Stimulated activated CD4-positive, alpha-beta T cell treated with anti-CD3 and anti-CD28 coated beads, Interleukin-1b, Interleukin-23, amount 100 ng/mL, for 4 hours (primary cell): ENCODE results near the gene HOXD9.

Experiments
- DNase-seq, 2 donors: peaks; one replicate each; pipeline ENCODE4 v3.0.0-alpha.2; 2020; ENCODE audit warnings: low read depth in 2 of 2

HOXD9 gene

GRCh38 chr2:176165370-176166050, 43.0 kb downstream of the HOXD9 start:
- no peak for DNase-seq

- no peak for DNase-seq
These were observed 43.8 kb downstream of the HOXD9 start for GRCh38 chr2:176166272-176166671.

DNA sequence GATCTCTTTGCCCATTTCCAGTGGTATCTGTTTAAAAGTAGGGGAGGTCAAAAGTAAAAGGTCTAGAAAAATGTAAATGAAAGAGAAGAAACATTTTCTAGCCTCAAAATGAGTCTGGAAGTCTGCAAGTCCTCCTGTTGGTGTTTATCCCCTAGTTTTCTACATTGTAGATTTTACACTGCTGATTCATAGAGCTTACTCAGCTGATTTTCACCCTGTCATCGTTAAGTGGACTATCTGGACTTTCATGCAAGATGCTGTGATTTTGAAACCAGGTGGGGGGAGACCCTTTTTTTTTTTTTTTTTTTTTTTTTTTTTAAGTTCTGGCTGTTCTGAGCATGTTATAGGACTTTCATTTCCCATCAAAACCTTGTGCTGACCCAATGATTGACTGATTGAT, 44.9 kb downstream of the HOXD9 start:
- no peak for DNase-seq

GRCh38 chr2:176169181-176169580, 46.7 kb downstream of the HOXD9 start:
- no peak for DNase-seq

DNA sequence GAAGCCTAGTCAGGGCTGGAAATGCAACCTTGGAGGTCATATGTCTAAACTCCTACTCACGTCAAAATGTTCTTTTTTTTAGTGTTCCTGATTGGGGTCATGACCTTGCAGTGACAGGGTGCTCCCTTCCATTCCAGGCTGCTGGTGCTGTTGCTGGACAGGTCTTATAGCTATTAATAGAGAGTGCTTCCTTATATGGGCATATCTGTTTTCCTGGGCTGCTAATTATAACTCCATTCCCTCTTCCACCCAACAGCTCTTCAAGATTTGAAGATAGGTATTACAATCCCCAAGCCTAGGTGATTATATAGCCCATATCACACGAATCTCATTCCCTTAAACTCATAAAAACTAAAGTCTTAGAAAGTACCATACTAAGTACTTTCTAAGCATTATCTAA, 47.2 kb downstream of the HOXD9 start:
- no peak for DNase-seq

DNA sequence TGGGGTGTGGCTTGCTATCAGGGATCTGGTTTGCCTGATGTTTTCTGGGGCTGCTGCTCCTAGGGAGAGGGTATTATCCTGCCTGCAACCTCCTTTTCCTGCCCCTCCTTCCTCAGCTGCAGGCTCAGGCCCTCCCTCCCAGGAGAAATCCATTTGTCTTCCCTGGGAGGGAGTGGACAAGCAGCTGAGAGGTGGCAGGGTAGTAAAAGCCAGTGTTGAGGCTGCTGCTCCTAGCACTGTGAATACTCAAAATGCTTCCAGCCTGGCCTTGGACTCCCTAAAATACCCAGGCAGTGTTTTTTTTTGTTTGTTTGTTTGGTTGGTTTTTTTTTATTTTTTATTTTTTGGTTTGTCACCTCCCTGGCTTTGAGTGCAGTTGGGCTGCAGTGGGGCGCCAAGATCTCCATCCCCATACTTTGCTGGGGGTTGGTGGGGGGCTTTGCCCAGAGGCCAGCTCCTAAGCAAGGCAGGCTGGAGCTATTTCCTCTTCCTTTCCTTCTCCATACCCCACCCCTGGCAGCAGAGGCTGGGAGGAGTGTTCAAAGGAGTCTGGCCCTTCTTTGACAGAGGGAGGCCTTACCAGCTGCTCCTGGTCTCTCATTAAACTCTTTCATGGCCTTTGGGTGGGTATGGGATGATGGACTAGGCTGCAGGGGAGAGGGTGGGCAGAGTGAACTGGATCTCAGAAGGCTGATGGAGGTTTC, 48.2 kb downstream of the HOXD9 start:
- DNase-seq = no peak

GRCh38 chr2:176171351-176172006, 49.0 kb downstream of the HOXD9 start:
- DNase-seq = no peak

GRCh38 chr2:176172007-176172894, 49.7 kb downstream of the HOXD9 start:
- no peak for DNase-seq

DNA sequence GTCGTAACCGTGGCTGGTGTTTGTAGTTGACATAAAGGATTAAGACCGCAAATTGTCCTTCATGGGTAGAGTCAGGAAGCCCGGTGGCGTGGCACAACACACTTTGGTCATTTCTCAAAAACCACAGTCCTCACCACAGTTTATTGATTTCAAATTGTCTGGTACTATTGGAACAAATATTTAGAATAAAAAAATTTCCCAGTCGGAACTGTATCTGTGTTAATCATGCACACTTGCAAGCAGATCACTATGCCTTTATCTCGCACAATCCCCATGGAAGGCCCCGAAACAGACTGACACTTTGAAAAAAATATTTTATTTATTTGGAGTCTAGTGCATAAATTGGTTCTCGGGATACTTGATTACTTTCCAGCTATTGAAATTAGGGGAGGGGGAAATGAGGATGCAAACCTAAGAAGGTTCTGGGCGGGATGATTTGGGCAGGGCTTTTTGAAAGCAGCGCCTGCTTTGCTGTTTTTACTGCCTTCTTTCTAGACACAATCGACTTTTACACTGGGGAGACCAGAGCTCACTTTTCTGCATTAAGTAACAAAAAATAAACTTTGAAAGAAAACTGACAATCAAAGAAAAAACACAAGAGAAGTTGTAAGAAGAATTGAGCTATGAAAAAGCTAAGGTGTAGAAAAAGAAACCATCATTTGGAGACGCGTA, 50.5 kb downstream of the HOXD9 start:
- no peak for DNase-seq

DNA sequence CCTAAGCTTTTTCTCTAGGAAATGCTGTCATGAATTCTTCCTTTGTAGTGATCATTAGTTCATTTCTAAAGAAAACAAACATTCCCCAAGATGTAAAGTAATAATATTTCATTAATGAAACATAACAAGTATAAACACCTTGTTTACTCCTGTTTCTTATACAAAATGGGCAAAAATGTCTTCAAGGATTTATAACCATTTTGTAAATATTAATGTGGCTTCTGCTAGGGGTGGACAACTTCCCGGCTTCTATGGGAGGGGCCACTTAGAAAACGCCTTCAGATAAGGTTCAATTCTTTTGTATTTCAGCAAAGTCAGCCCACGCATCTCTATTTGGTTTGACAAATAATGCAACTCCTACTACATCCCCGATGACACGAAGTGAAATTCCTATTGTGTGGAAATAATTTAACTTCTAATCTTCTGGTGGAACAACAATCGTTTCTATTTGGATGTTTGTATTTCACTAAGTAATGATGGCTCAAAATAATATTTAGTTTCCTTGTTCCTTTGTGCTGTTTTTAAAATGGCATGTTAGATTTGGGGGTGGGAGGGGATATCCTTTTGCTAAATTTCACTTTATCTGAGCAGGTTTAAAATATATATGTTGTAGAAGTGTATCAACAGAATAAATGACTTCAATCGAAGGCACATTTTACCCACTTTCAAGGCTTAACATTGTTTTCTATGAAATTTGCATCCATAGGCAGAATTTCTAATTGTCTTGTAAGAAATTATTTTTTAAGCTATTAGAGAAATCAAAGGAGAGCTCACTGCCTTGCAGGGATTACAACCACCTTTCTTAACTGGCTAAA, 51.3 kb downstream of the HOXD9 start:
- DNase-seq = no peak

- no peak for DNase-seq
These were observed 51.9 kb downstream of the HOXD9 start for GRCh38 chr2:176174382-176174823.
